H9 (cell line): ENCODE data around the gene DCUN1D5. TPM values are rescaled to one million over a fixed set of nuclear protein-coding genes. Genes with fewer than 3 reads are reported as not detected.

ENCODE experiments used
- DNase-seq: peaks from one replicate; pipeline ENCODE4 v3.0.0-alpha.2; 2017
- H2AFZ ChIP-seq: one replicate; pipeline ENCODE4 v1.6.1; 2013; ENCODE audit warnings: mild to moderate bottlenecking, low read length, control low read depth, moderate library complexity
- H2AK5ac ChIP-seq: 2 replicates; pipeline ENCODE4 v1.6.1; 2013; ENCODE audit warnings: low read length, control low read depth, mixed read lengths; ENCODE audit not compliant: insufficient read length
- H2BK120ac ChIP-seq: one replicate; pipeline ENCODE4 v1.6.1; 2013; ENCODE audit warnings: low read depth, mild to moderate bottlenecking, low read length, control low read depth, inconsistent platforms; ENCODE audit not compliant: poor library complexity, severe bottlenecking
- H2BK12ac ChIP-seq: 2 replicates; pipeline ENCODE4 v1.6.1; 2013; ENCODE audit warnings: low read length, control low read depth, mixed read lengths, low read depth; ENCODE audit not compliant: insufficient read length
- H2BK15ac ChIP-seq: 2 replicates; pipeline ENCODE4 v1.6.1; 2013; ENCODE audit warnings: low read depth, low read length, control low read depth
- H2BK20ac ChIP-seq: one replicate; pipeline ENCODE4 v1.6.1; 2013; ENCODE audit warnings: low read depth, mild to moderate bottlenecking, low read length, control low read depth, inconsistent platforms; ENCODE audit not compliant: poor library complexity, severe bottlenecking
- H2BK5ac ChIP-seq: 2 replicates; pipeline ENCODE4 v1.6.1; 2013; ENCODE audit warnings: low read length, control low read depth, mixed read lengths; ENCODE audit not compliant: insufficient read length
- H3K14ac ChIP-seq: 2 replicates; pipeline ENCODE4 v1.6.1; 2013; ENCODE audit warnings: low read length, control low read depth; ENCODE audit not compliant: insufficient read depth
- H3K18ac ChIP-seq: 2 replicates; pipeline ENCODE4 v1.6.1; 2013; ENCODE audit warnings: low read depth, mild to moderate bottlenecking, mixed read lengths, low read length, control low read depth; ENCODE audit not compliant: insufficient read length
- H3K23ac ChIP-seq: 2 replicates; pipeline ENCODE4 v1.6.1; 2013; ENCODE audit warnings: low read length, control low read depth, mixed read lengths, low read depth; ENCODE audit not compliant: insufficient read length
- H3K23me2 ChIP-seq: 2 replicates; pipeline ENCODE4 v1.6.1; 2013; ENCODE audit warnings: low read depth, mild to moderate bottlenecking, mixed read lengths, low read length, control low read depth; ENCODE audit not compliant: insufficient read length, poor library complexity, severe bottlenecking
- H3K27ac ChIP-seq: 2 replicates; pipeline ENCODE4 v1.5.1; 2013; ENCODE audit warnings: low read length, control low read depth, mixed read lengths, low read depth; ENCODE audit not compliant: insufficient read length
- H3K27me3 ChIP-seq: 2 replicates; pipeline ENCODE4 v1.6.1; 2013; ENCODE audit warnings: low read length, control low read depth, inconsistent platforms; ENCODE audit not compliant: insufficient read depth
- H3K4ac ChIP-seq: 2 replicates; pipeline ENCODE4 v1.6.1; 2013; ENCODE audit warnings: low read depth, mild to moderate bottlenecking, control low read depth, inconsistent platforms, low read length, moderate library complexity
- H3K4me1 ChIP-seq: 2 replicates; pipeline ENCODE4 v1.6.1; 2013; ENCODE audit warnings: low read length, control low read depth, inconsistent platforms; ENCODE audit not compliant: insufficient read depth
- H3K4me2 ChIP-seq: 2 replicates; pipeline ENCODE4 v1.6.1; 2013; ENCODE audit warnings: low read length, control low read depth, mixed read lengths; ENCODE audit not compliant: insufficient read length, insufficient read depth
- H3K56ac ChIP-seq: 2 replicates; pipeline ENCODE4 v1.6.1; 2013; ENCODE audit warnings: low read depth, mild to moderate bottlenecking, mixed read lengths, low read length, control low read depth; ENCODE audit not compliant: insufficient read length
- H3K79me1 ChIP-seq: 2 replicates; pipeline ENCODE4 v1.6.1; 2013; ENCODE audit warnings: low read depth, mild to moderate bottlenecking, moderate library complexity, low read length, control low read depth, inconsistent platforms; ENCODE audit not compliant: insufficient read depth, poor library complexity, severe bottlenecking
- H3K79me2 ChIP-seq: 2 replicates; pipeline ENCODE4 v1.6.1; 2013; ENCODE audit warnings: low read length, control low read depth, inconsistent platforms; ENCODE audit not compliant: insufficient read depth
- H3K9ac ChIP-seq: 2 replicates; pipeline ENCODE4 v1.6.1; 2013; ENCODE audit warnings: low read length, control low read depth, mixed read lengths; ENCODE audit not compliant: insufficient read length; ENCODE audit errors: extremely low read depth
- H3K9me3 ChIP-seq: one replicate; pipeline ENCODE4 v1.6.1; 2013; ENCODE audit warnings: low read depth, low read length, inconsistent platforms; ENCODE audit not compliant: control insufficient read depth
- H3T11ph ChIP-seq: one replicate; pipeline ENCODE4 v1.6.1; 2013; ENCODE audit warnings: mild to moderate bottlenecking, low read length, control low read depth, inconsistent platforms
- H4K20me1 ChIP-seq: one replicate; pipeline ENCODE4 v1.6.1; 2013; ENCODE audit not compliant: control insufficient read depth, insufficient read length, insufficient read depth
- H4K5ac ChIP-seq: 2 replicates; pipeline ENCODE4 v1.6.1; 2013; ENCODE audit warnings: low read depth, mild to moderate bottlenecking, mixed read lengths, low read length, control low read depth; ENCODE audit not compliant: insufficient read length
- H4K8ac ChIP-seq: replicated peaks from 2 replicates; pipeline ENCODE4 v1.6.1; 2013; ENCODE audit warnings: low read length, control low read depth, mixed read lengths, low read depth; ENCODE audit not compliant: insufficient read length
- H4K91ac ChIP-seq: 2 replicates; pipeline ENCODE4 v1.6.1; 2013; ENCODE audit warnings: low read depth, mild to moderate bottlenecking, moderate library complexity, mixed read lengths, low read length, control low read depth; ENCODE audit not compliant: insufficient read length
- H3K27ac Mint-ChIP-seq, 3 experiments: 2 replicates in 2 of 3; 3 replicates in 1 of 3; pipeline ENCODE4 v1.8.0; 2020 to 2021; ENCODE audit warnings: mixed read lengths in 3 of 3, mild to moderate bottlenecking in 1 of 3, moderate library complexity in 1 of 3
- H3K27me3 Mint-ChIP-seq: 2 replicates; pipeline ENCODE4 v1.8.0; 2021; ENCODE audit warnings: low read depth, mild to moderate bottlenecking, moderate library complexity, mixed read lengths
- H3K36me3 Mint-ChIP-seq, 3 experiments: 2 replicates in 2 of 3; 3 replicates in 1 of 3; pipeline ENCODE4 v1.8.0; 2020 to 2021; ENCODE audit warnings: low read depth in 3 of 3, mixed read lengths in 3 of 3; ENCODE audit not compliant: insufficient read depth in 1 of 3
- H3K4me1 Mint-ChIP-seq, 2 experiments: 2 replicates each; pipeline ENCODE4 v1.8.0; 2020; ENCODE audit warnings: mixed read lengths in 2 of 2
- H3K4me3 Mint-ChIP-seq, 2 experiments: 2 replicates in 1 of 2; 3 replicates in 1 of 2; pipeline ENCODE4 v1.8.0; 2020 to 2021; ENCODE audit warnings: mild to moderate bottlenecking in 2 of 2, mixed read lengths in 2 of 2, moderate library complexity in 1 of 2
- H3K9me3 Mint-ChIP-seq, 2 experiments: 2 replicates in 1 of 2; 3 replicates in 1 of 2; pipeline ENCODE4 v1.8.0; 2020; ENCODE audit warnings: mild to moderate bottlenecking in 2 of 2, mixed read lengths in 2 of 2, moderate library complexity in 1 of 2
- CTCF ChIP-seq: fragments of 200-600 bp; sonication (generic); conservative IDR thresholded peaks from 3 replicates; pipeline ENCODE4 v1.8.0; 2021; ENCODE audit warnings: antibody characterized with exemption, mild to moderate bottlenecking
- WGBS: extraction: QIAGEN DNeasy Blood & Tissue Kit; methylation state at CpG from one replicate; pipeline ENCODE4 v1.1.7; 2013; ENCODE audit warnings: missing lambda C conversion rate, low lambda C conversion rate, mixed read lengths; ENCODE audit not compliant: insufficient read length; ENCODE audit errors: extremely low coverage; 5-methylcytosine and 5-hydroxymethylcytosine counted together
- total RNA-seq: library from RNA; stranded (reverse); gene quantifications from 2 replicates; pipeline ENCODE4 v1.2.1, GENCODE V29; 2021

The DCUN1D5 gene
- total RNA-seq, 1 experiment from 2014 or later: 86.7 TPM

GRCh38 chr11:103013421-103013820 is 78.5 kb downstream of the DCUN1D5 start:
- Histone ChIP-seq H3K27me3 (no peaks in the 10 kb centered on the region), H3K79me1 (no peaks in the 10 kb centered on the region), H2BK5ac (no peak overlapping the region), H2BK20ac (no peak overlapping the region), H2BK12ac (no peak overlapping the region), H3K4me1 (no peaks in the 10 kb centered on the region; the same call in 1 of the 2 replicates), H2BK15ac (no peak overlapping the region), H3K27ac (no peak overlapping the region), H3K23me2 (no peaks in the 10 kb centered on the region), H3T11ph (no peak overlapping the region), H3K56ac (no peak overlapping the region), H3K4me2 (no peak overlapping the region), H3K4ac (no peak overlapping the region), H3K9ac (no peak overlapping the region), H2BK120ac (no peak overlapping the region), H4K8ac (no peak overlapping the region), H3K18ac (no peak overlapping the region), H4K91ac (no peak overlapping the region), H4K5ac (no peak overlapping the region), H2AFZ (no peak overlapping the region), H3K14ac (no peak overlapping the region), H4K20me1 (no peaks in the 10 kb centered on the region), H3K79me2 (no peaks in the 10 kb centered on the region), H3K9me3 (no peaks in the 10 kb centered on the region), H3K23ac (no peak overlapping the region), H2AK5ac (no peak overlapping the region)
- no peak for DNase-seq
- WGBS: no CpG with 5 or more reads among the region's 1 CpG
- H3K36me3 Mint-ChIP-seq: peaks cover 0 to 4% (median 0%) of the 10 kb centered on the region in 3 experiments; a peak in 2 of 7 replicates
- H3K4me3 Mint-ChIP-seq: no peak overlapping the region
- H3K27ac Mint-ChIP-seq: no peak overlapping the region
- peaks cover 4 to 17% of the 10 kb centered on the region in 2 experiments; a peak in 4 of 5 replicates for H3K9me3 Mint-ChIP-seq
- no peak for TF ChIP-seq CTCF
- H3K4me1 Mint-ChIP-seq: no peaks in the 10 kb centered on the region
- no peaks in the 10 kb centered on the region; the same call in 1 of the 2 replicates for H3K27me3 Mint-ChIP-seq

Other genes with a start within 250 kb of the DCUN1D5 start
- gene MMP3, start 248.6 kb downstream of the DCUN1D5 start, total RNA-seq: not detected in 2 replicates
- not detected in 2 replicates for gene MMP12, start 217.2 kb downstream of the DCUN1D5 start, total RNA-seq
- not detected in 2 replicates for gene MMP13, start 136.4 kb downstream of the DCUN1D5 start, total RNA-seq
- gene DYNC2H1, start 17.3 kb upstream of the DCUN1D5 start, total RNA-seq: 10.5 and 13.2 TPM in 2 replicates